IMR-90 (cell line): ENCODE measurements around the gene DYRK1A.

Experiments
- CTCF ChIP-seq: conservative IDR thresholded peaks from 2 replicates; pipeline ENCODE4 v1.5.1; 2012; ENCODE audit warnings: mild to moderate bottlenecking, low read depth, low read length, improper control_type of control experiment
- ELK1 ChIP-seq: fragments of 150-350 bp; IDR thresholded peaks from 2 replicates; pipeline ENCODE4 v1.6.1; 2016; ENCODE audit warnings: low read depth, mild to moderate bottlenecking, low read length, moderate library complexity, borderline replicate concordance
- MAFK ChIP-seq: IDR thresholded peaks from 2 replicates; pipeline ENCODE4 v1.6.1; 2012; ENCODE audit warnings: low read depth, low read length, improper control_type of control experiment
- MAZ ChIP-seq: IDR thresholded peaks from 2 replicates; pipeline ENCODE4 v1.6.1; 2012; ENCODE audit warnings: low read depth, mild to moderate bottlenecking, low read length, improper control_type of control experiment, moderate library complexity, borderline replicate concordance

GRCh38 chr21:37498664-37499063, 132.1 kb downstream of the DYRK1A start:
- TF ChIP-seq CTCF (no peak), ELK1 (no peak), MAZ (no peak), MAFK (no peak)
